ENCODE results near the gene NCKAP5. TPM values are rescaled to one million over a fixed set of nuclear protein-coding genes. Genes with fewer than 3 reads are reported as not detected.

Gene NCKAP5
- total and polyA plus RNA-seq, 2 donors (not counting 1 experiment from before 2014, with no cell fraction given), result not detected

DNA sequence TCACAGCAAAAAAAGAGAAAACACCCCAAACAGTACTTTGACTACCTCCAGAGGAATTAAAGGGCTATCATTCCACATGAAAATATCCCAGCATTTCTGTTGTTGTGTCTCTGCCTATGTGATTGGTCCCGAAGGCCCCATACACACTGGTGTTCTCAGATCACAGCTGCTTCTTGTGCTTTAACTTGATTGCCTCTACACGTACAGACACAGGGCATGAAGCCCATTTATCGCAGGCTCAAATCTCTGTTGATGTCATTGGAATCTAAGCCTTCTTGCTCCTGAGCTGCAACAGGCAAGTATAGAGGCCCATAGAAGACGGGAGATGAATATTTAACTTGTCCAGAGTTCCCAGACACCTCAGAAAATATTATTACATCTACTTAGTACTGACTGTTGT is 405.2 kb downstream of the NCKAP5 start:
- H3K4me3 ChIP-seq (ENCODE audit: control extremely low read depth in 1 of 5, extremely low read depth in 1 of 5, insufficient read depth in 1 of 5, low read depth in 2 of 5, low read length in 4 of 5), result no peak overlapping the region
- ATAC-seq (ENCODE audit: low read depth), result no peak
- WGBS (ENCODE audit: insufficient coverage), result 89% methylated on average over 3 of the region's 4 CpGs
- H3K27me3 Mint-ChIP-seq, result no peaks in the 10 kb centered on the region
- no peaks in the 10 kb centered on the region for H4K20me1 ChIP-seq (ENCODE audit: control insufficient read depth, insufficient read depth, low read length, poor library complexity, severe bottlenecking)
- no peak overlapping the region for H3K4me2 ChIP-seq (replicated peaks; ENCODE audit: low read depth, low read length, poor library complexity, severe bottlenecking)
- no peaks in the 10 kb centered on the region for H3K4me1 Mint-ChIP-seq
- no peak overlapping the region for H3K4me3 Mint-ChIP-seq
- CTCF ChIA-PET, result no interaction called here
- H3K36me3 ChIP-seq (replicated peaks in 1 of 2; ENCODE audit: control extremely low read depth in 1 of 2, control insufficient read depth in 1 of 2, extremely low read depth in 1 of 2, insufficient read depth in 2 of 2, low read length in 1 of 2), result no peaks in the 10 kb centered on the region
- no peak overlapping the region for H2AFZ ChIP-seq (ENCODE audit: insufficient read depth, low read depth, low read length, poor library complexity, severe bottlenecking)
- no peaks in the 10 kb centered on the region for H3K27me3 ChIP-seq (replicated peaks in 1 of 4; ENCODE audit: control extremely low read depth in 1 of 4, control insufficient read depth in 3 of 4, insufficient read depth in 4 of 4, low read length in 3 of 4)
- no peaks in the 10 kb centered on the region for H3K9me3 Mint-ChIP-seq (ENCODE audit: insufficient read depth)
- intact Hi-C loops (cut with micrococcal nuclease), result no loop called here
- no peaks in the 10 kb centered on the region for H3K4me1 ChIP-seq (ENCODE audit: control insufficient read depth in 2 of 2, insufficient read depth in 2 of 2, low read length in 2 of 2)
- no peaks in the 10 kb centered on the region for H3K9me3 ChIP-seq (ENCODE audit: control extremely low read depth in 1 of 3, control insufficient read depth in 2 of 3, insufficient read depth in 1 of 3, low read length in 2 of 3)
- H3K79me2 ChIP-seq (ENCODE audit: control insufficient read depth, insufficient read depth, low read length), result no peaks in the 10 kb centered on the region
- no peak overlapping the region for H3K27ac ChIP-seq (ENCODE audit: low read length in 2 of 2)
- no peak overlapping the region for H3K9ac ChIP-seq (ENCODE audit: low read length)
- no peak for DNase-seq
- no peak overlapping the region for H3K27ac Mint-ChIP-seq
- no peak for TF ChIP-seq EZH2 (IDR thresholded peaks at IDR 0.05; ENCODE audit: borderline replicate concordance, insufficient read depth, low read depth, low read length, poor library complexity, severe bottlenecking)
- TF ChIP-seq, protein P1, sequence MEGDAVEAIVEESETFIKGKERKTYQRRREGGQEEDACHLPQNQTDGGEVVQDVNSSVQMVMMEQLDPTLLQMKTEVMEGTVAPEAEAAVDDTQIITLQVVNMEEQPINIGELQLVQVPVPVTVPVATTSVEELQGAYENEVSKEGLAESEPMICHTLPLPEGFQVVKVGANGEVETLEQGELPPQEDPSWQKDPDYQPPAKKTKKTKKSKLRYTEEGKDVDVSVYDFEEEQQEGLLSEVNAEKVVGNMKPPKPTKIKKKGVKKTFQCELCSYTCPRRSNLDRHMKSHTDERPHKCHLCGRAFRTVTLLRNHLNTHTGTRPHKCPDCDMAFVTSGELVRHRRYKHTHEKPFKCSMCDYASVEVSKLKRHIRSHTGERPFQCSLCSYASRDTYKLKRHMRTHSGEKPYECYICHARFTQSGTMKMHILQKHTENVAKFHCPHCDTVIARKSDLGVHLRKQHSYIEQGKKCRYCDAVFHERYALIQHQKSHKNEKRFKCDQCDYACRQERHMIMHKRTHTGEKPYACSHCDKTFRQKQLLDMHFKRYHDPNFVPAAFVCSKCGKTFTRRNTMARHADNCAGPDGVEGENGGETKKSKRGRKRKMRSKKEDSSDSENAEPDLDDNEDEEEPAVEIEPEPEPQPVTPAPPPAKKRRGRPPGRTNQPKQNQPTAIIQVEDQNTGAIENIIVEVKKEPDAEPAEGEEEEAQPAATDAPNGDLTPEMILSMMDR (IDR thresholded peaks at IDR 0.05), result no peak
- POLR2A ChIA-PET, result no interaction called here

DNA sequence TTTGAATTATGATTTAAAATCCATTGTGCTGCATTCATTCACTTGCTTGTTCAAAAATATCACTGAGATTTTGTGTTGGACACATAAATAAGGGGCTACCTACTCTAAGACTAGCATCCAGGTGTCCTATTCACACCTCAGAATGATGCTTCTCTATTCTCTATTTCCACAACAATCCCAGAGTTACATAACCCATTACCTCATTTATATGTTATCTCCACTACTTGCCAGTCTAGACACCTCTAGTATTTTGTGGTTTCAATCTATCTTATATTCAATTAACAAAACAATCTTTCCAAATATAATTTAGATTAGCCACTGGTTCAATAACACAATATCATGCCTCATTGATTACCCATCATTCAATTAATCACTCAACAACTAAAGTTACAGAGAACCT is 409.8 kb downstream of the NCKAP5 start:
- Mint-ChIP-seq H3K9me3 (ENCODE audit: insufficient read depth) (no peaks in the 10 kb centered on the region), H3K27me3 (no peaks in the 10 kb centered on the region), H3K27ac (no peak overlapping the region), H3K4me3 (no peak overlapping the region), H3K4me1 (no peaks in the 10 kb centered on the region)
- no peak for TF ChIP-seq EZH2 (IDR thresholded peaks at IDR 0.05; ENCODE audit: borderline replicate concordance, insufficient read depth, low read depth, low read length, poor library complexity, severe bottlenecking)
- TF ChIP-seq, protein P1 (IDR thresholded peaks at IDR 0.05), result no peak
- Histone ChIP-seq H3K9me3 (ENCODE audit: control extremely low read depth in 1 of 3, control insufficient read depth in 2 of 3, insufficient read depth in 1 of 3, low read length in 2 of 3) (no peaks in the 10 kb centered on the region), H3K36me3 (replicated peaks in 1 of 2; ENCODE audit: control extremely low read depth in 1 of 2, control insufficient read depth in 1 of 2, extremely low read depth in 1 of 2, insufficient read depth in 2 of 2, low read length in 1 of 2) (no peaks in the 10 kb centered on the region), H3K4me1 (ENCODE audit: control insufficient read depth in 2 of 2, insufficient read depth in 2 of 2, low read length in 2 of 2) (no peaks in the 10 kb centered on the region), H3K27me3 (replicated peaks in 1 of 4; ENCODE audit: control extremely low read depth in 1 of 4, control insufficient read depth in 3 of 4, insufficient read depth in 4 of 4, low read length in 3 of 4) (no peaks in the 10 kb centered on the region), H3K79me2 (ENCODE audit: control insufficient read depth, insufficient read depth, low read length) (no peaks in the 10 kb centered on the region), H3K4me3 (ENCODE audit: control extremely low read depth in 1 of 5, extremely low read depth in 1 of 5, insufficient read depth in 1 of 5, low read depth in 2 of 5, low read length in 4 of 5) (no peak overlapping the region), H3K9ac (ENCODE audit: low read length) (no peak overlapping the region), H4K20me1 (ENCODE audit: control insufficient read depth, insufficient read depth, low read length, poor library complexity, severe bottlenecking) (no peaks in the 10 kb centered on the region), H3K27ac (ENCODE audit: low read length in 2 of 2) (no peak overlapping the region), H3K4me2 (replicated peaks; ENCODE audit: low read depth, low read length, poor library complexity, severe bottlenecking) (no peak overlapping the region), H2AFZ (ENCODE audit: insufficient read depth, low read depth, low read length, poor library complexity, severe bottlenecking) (no peak overlapping the region)
- ATAC-seq (ENCODE audit: low read depth), result no peak
- DNase-seq, result no peak
- intact Hi-C loops (cut with micrococcal nuclease), result no loop called here
- ChIA-PET CTCF (no interaction called here), POLR2A (no interaction called here)
